MG63 (cell line): Measurements from ENCODE around the gene RHBDD3. TPM values are rescaled to one million over a fixed set of nuclear protein-coding genes. Genes with fewer than 3 reads are reported as not detected.

Experiments
- DNase-seq: peaks from one replicate; pipeline ENCODE4 v3.0.0-alpha.2; 2020
- H3K27me3 ChIP-seq: fragments of 250-450 bp; sonication (Bioruptor Pico); 2 replicates; pipeline ENCODE4 v1.5.1; 2020; ENCODE audit warnings: mild to moderate bottlenecking, moderate library complexity
- H3K36me3 ChIP-seq: fragments of 250-450 bp; sonication (Bioruptor Pico); 2 replicates; pipeline ENCODE4 v1.5.1; 2020; ENCODE audit warnings: mild to moderate bottlenecking, moderate library complexity
- H3K4me3 ChIP-seq: fragments of 250-450 bp; sonication (Bioruptor Pico); 2 replicates; pipeline ENCODE4 v1.5.1; 2020; ENCODE audit warnings: mild to moderate bottlenecking, moderate library complexity
- H3K9me3 ChIP-seq: fragments of 250-450 bp; sonication (Bioruptor Pico); 2 replicates; pipeline ENCODE4 v1.5.1; 2020; ENCODE audit warnings: mild to moderate bottlenecking, moderate library complexity
- total RNA-seq: library from RNA; depleted of rRNA; stranded (reverse); fragments of >200 nt; shearing (Covaris generic); gene quantifications from 2 replicates; pipeline ENCODE4 v1.2.3, GENCODE V29; 2014; ENCODE audit warnings: low replicate concordance

The RHBDD3 gene
- total RNA-seq, 1 experiment from 2014 or later, result 46.7 TPM

- no peaks in the 10 kb centered on the region for H3K27me3 ChIP-seq
- peaks cover 14% of the 10 kb centered on the region for H3K36me3 ChIP-seq
- peak overlapping the region; percentile 83 for H3K4me3 ChIP-seq
- H3K9me3 ChIP-seq, result no peaks in the 10 kb centered on the region
- no peak for DNase-seq
Measured at GRCh38 chr22:29308148-29308790, 40.5 kb upstream of the RHBDD3 start.

DNA sequence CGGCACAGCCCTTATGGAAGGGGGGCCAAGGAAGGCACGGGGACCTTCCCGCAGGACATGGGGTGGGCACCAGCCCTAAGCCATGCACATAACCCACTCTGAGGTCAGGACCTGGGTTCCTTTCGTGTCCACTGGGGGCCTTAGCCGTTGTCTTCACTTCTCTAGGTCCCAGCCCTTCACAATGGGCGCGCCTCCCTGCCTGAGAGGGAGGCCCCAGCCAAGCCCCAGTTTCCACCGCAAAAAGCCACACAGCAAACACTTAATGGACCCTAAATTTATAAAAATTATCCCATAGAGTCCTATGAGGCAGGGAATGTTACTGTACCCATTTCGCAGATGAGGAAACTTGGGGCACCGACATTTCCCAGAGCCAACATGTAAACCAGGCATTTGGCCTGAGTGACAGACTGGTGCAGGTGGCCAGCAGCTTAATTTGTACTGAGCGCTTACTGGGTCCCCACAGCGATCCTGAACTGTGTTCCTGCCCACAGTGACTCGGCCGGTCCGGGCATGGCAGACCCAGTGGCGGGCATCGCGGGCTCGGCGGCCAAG, 39.9 kb upstream of the RHBDD3 start:
- H3K36me3 ChIP-seq, result peaks cover 14% of the 10 kb centered on the region
- H3K9me3 ChIP-seq, result no peaks in the 10 kb centered on the region
- H3K27me3 ChIP-seq, result no peaks in the 10 kb centered on the region
- no peak for DNase-seq
- peak overlapping the region; percentile 83 for H3K4me3 ChIP-seq

GRCh38 chr22:29306835-29307595, 39.2 kb upstream of the RHBDD3 start:
- DNase-seq, result peak; percentile 81
- peak overlapping the region; percentile 83 for H3K4me3 ChIP-seq
- H3K27me3 ChIP-seq, result no peaks in the 10 kb centered on the region
- no peaks in the 10 kb centered on the region for H3K9me3 ChIP-seq
- peaks cover 9% of the 10 kb centered on the region for H3K36me3 ChIP-seq

- no peaks in the 10 kb centered on the region for H3K27me3 ChIP-seq
- H3K36me3 ChIP-seq, result peaks cover 8% of the 10 kb centered on the region
- peak within 1 kb of the TSS; percentile 83 for H3K4me3 ChIP-seq
- peak; percentile 89 for DNase-seq
- H3K9me3 ChIP-seq, result no peaks in the 10 kb centered on the region
Measured at GRCh38 chr22:29306175-29306834, 38.5 kb upstream of the RHBDD3 start, which contains the start of gene GAS2L1. Gene GAS2L1 (plus strand): TSS chr22:29306650. CDS start chr22:29308106, 1,456 bp downstream.

DNA sequence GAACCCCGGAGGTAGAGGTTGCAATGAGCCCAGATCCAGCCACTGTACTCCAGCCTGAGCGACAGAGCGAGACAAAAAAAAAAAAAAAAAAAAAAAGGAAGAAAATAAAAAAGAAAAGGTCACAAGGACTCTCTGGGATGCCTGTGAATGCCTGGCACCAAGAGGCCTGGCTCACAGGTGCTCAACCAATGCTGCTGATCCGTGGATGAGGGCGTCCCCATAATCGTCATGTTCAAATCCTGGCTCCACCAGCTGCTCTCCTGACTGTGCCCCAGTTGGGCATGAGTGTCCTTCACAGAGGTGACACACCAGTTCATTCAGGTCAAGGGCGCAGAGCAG, 38.0 kb upstream of the RHBDD3 start:
- H3K27me3 ChIP-seq, result no peaks in the 10 kb centered on the region
- DNase-seq, result no peak
- H3K9me3 ChIP-seq, result no peaks in the 10 kb centered on the region
- H3K36me3 ChIP-seq, result peaks cover 10% of the 10 kb centered on the region
- H3K4me3 ChIP-seq, result peak overlapping the region; percentile 83; the same call in 1 of the 2 replicates

DNA sequence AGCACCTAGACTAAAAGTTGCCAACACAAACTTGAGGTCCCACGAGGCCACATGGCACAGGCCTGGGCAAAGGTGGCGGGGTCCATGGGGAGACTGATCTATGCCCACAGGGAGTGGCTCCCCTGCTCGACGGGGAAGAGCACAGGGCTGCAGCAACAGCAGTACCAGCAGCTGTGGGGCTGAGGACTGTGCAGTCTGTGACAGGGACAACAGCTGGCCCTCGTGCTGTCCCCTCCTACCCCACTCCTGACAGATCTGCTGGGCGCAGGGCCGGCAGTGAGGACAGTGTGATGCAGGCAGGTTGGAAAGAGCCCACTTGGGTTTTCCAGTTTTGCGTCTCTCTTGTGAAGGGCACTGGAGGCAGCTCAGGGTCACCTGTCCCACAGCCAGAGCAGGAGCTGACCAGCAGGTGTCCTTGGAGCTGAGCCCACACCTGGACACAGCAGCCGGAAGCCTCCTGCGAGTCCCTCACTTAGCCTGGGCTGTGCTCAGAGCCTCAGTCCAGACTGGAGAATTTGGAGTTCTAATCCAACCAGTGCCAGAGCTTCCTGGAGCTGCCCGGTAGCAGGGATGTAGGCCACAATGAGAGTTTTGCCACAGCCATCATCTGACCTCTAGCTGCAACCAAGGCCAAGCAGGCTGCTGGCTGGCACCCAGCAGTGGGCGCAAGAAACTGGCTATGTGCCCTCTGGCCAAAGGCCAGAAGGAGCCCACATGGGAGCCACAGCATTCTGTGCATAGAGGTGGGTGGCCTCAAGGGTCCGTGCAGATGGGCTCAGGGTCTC, 35.1 kb upstream of the RHBDD3 start:
- H3K36me3 ChIP-seq, result peaks cover 34% of the 10 kb centered on the region
- H3K9me3 ChIP-seq, result no peaks in the 10 kb centered on the region
- no peaks in the 10 kb centered on the region for H3K27me3 ChIP-seq
- H3K4me3 ChIP-seq, result no peak overlapping the region
- DNase-seq, result no peak

GRCh38 chr22:29302402-29302680, 34.6 kb upstream of the RHBDD3 start:
- H3K4me3 ChIP-seq, result no peak overlapping the region
- H3K27me3 ChIP-seq, result no peaks in the 10 kb centered on the region
- H3K9me3 ChIP-seq, result no peaks in the 10 kb centered on the region
- DNase-seq, result no peak
- peaks cover 40% of the 10 kb centered on the region for H3K36me3 ChIP-seq

DNA sequence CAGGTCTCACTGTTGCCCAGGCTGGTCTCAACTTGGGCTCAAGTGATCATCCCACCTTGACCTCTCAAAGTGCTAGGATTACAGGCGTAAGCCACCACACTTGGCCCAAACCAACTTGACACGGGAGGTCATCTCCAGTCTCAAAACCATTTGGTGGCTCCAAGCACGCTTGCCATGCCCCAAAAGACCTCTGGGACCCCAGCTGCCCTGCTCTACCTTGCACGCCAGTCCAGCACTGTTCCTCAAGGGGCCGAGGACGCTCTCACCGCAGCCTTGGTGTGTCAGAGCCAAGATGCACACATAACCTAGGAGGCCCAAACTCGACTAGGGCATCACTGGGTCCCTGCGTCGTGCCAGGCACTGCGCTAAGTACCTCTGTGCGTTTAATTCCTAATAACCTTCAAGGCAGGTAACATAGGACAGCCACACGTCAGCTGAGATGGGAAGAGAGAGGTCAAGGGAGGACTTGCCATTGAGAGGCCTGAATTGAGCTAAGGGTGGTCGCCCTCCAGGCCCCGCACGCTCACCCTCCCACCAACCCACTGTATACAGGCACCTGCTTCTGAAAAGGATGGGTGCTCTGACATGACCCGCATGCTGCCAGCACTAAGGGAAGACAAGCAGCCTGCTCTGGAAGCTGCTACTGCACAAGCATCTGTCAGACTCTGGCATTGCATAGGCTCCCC, 34.1 kb upstream of the RHBDD3 start:
- DNase-seq, result no peak
- Histone ChIP-seq H3K9me3 (no peaks in the 10 kb centered on the region), H3K4me3 (no peak overlapping the region), H3K36me3 (peaks cover 44% of the 10 kb centered on the region), H3K27me3 (no peaks in the 10 kb centered on the region)

DNA sequence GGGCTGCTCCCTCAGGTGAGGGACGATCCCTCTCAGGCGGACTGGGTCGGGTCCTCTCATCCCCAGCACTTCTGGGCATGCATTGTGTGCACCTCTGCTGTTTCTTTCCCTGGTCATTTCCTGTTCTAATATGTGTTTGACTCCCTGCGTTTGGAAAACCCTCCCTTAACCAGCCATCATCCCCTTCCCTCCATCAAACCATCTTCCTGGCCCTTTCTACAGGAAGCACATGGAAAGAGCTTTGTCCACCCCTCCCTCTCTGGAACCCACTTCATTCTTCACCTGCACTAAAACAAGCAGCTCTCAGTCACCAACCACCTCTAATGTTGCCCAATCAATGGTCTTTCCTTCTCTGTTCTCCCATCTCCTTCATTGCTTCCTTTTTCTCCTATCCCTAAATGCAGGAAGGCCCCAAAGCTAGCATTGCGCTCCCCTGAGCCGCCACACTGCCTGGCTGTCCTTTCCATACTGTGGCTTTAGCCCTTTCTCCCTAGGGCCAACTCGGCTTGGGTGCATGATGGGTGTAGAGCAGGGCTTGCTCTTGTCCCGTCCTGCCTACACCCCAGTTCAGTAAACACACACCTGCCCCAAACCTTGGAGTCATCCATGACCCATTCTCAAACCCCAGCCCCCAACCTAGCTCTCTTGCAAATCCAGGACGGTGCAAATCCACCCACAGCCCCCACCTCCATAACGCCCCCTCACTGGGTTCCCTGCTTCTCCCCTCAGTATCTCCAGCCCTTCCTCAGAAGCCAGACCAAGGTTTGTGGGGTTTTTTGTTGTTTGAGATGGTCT, 33.2 kb upstream of the RHBDD3 start:
- Histone ChIP-seq H3K27me3 (no peaks in the 10 kb centered on the region), H3K9me3 (no peaks in the 10 kb centered on the region), H3K36me3 (peaks cover 53% of the 10 kb centered on the region), H3K4me3 (no peak overlapping the region)
- DNase-seq, result no peak

DNA sequence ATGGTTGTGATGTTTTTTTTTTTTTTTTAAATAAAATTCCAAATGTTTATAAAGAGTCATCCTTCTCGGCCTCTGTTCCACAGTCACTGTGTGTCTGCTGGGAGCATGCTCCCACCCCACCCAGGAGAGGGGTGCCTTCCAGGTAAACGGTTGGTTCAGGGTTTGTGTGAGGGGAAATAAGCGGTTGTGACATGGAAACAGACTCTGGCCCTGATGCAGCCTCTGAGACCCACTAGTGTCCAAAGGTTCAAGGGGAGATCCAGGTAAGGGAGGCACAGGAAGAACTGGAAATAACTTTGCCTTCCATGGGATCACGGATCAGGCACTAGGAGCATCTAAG, 32.7 kb upstream of the RHBDD3 start:
- Histone ChIP-seq H3K4me3 (no peak overlapping the region), H3K36me3 (peaks cover 59% of the 10 kb centered on the region), H3K9me3 (no peaks in the 10 kb centered on the region), H3K27me3 (no peaks in the 10 kb centered on the region)
- DNase-seq, result no peak

DNA sequence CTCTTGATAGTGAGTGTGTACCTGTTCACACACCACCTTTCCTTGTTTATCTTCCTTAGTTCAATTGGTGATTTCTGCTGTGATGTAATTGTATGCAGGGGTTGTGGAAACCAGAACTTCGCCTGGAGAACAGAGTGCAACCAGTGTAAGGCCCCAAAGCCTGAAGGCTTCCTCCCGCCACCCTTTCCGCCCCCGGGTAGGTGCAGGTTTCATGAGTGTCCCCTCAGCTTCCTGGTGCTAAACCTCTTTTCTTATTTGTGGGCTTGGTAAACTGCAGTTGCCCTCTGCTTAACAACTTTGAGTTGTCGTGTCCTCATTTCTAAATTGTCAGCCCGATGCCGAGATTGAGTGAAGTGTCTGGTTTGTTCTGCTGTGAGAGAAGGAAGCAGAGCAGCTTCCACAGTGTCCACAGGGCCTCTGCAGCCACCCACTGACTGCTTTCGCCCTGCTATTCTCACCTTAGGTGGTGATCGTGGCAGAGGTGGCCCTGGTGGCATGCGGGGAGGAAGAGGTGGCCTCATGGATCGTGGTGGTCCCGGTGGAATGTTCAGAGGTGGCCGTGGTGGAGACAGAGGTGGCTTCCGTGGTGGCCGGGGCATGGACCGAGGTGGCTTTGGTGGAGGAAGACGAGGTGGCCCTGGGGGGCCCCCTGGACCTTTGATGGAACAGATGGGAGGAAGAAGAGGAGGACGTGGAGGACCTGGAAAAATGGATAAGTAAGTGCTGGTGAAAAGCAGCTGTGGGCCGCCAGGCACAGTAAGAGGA, 31.5 kb upstream of the RHBDD3 start:
- H3K36me3 ChIP-seq, result peaks cover 70% of the 10 kb centered on the region
- no peak overlapping the region for H3K4me3 ChIP-seq
- no peaks in the 10 kb centered on the region for H3K27me3 ChIP-seq
- H3K9me3 ChIP-seq, result no peaks in the 10 kb centered on the region
- no peak for DNase-seq

DNA sequence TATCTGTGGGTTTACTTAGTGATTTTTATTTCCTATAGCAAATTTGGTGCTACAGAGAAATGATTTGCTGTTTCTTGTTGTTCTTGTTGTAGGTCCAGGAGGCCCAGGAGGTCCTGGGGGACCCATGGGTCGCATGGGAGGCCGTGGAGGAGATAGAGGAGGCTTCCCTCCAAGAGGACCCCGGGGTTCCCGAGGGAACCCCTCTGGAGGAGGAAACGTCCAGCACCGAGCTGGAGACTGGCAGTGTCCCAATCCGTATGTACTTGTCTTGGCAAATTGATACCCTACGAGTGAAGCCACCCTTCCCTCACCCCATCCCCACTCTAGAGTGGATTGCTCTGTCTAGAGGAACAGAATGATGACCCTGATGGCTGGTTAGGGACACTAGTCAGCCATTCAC, 30.9 kb upstream of the RHBDD3 start:
- Histone ChIP-seq H3K4me3 (no peak overlapping the region), H3K27me3 (no peaks in the 10 kb centered on the region), H3K36me3 (peaks cover 77% of the 10 kb centered on the region), H3K9me3 (no peaks in the 10 kb centered on the region)
- no peak for DNase-seq

GRCh38 chr22:29292379-29292778, 24.6 kb upstream of the RHBDD3 start:
- no peak overlapping the region for H3K4me3 ChIP-seq
- peaks cover 98% of the 10 kb centered on the region for H3K36me3 ChIP-seq
- H3K27me3 ChIP-seq, result no peaks in the 10 kb centered on the region
- DNase-seq, result no peak
- H3K9me3 ChIP-seq, result no peaks in the 10 kb centered on the region

- Histone ChIP-seq H3K36me3 (peaks cover 95% of the 10 kb centered on the region), H3K4me3 (no peak overlapping the region), H3K9me3 (no peaks in the 10 kb centered on the region), H3K27me3 (no peaks in the 10 kb centered on the region)
- DNase-seq, result no peak
Measured at GRCh38 chr22:29291215-29291614, 23.4 kb upstream of the RHBDD3 start.

GRCh38 chr22:29290061-29290460, 22.3 kb upstream of the RHBDD3 start:
- H3K27me3 ChIP-seq, result no peaks in the 10 kb centered on the region
- H3K9me3 ChIP-seq, result no peaks in the 10 kb centered on the region
- no peak for DNase-seq
- H3K4me3 ChIP-seq, result no peak overlapping the region
- H3K36me3 ChIP-seq, result peaks cover 93% of the 10 kb centered on the region
